ENCODE data around the gene ABCA1. TPM values are rescaled to one million over a fixed set of nuclear protein-coding genes. Genes with fewer than 3 reads are reported as not detected.

ABCA1 gene
- total RNA-seq, 4 donors from 2014 or later = 4.9 to 23.8 (median 21.5) TPM

DNA sequence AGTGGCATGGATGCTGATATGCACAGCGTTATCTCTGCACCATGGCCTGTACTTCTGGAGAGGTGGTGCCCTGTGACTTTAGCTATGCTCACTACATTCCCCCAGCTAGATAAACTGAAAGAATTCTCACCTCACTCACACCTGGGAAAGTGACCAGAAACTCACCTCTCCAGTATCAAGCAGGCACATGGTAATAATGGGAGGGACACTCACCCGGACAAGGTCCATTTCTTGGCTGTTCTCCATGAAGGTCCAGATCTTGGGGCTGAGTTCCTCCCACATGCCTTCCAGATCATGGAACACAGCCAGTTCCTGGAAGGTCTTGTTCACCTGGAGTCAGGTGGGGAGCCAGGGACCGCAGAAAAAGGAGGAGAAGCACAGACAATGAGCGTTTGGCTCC is 91.2 kb downstream of the ABCA1 start:
- intact Hi-C loops (cut with DNase I; ENCODE audit: low total_unique reads) = no loop called here

GRCh38 chr9:104836235-104836634 is 91.7 kb downstream of the ABCA1 start:
- TF ChIP-seq, protein P1, sequence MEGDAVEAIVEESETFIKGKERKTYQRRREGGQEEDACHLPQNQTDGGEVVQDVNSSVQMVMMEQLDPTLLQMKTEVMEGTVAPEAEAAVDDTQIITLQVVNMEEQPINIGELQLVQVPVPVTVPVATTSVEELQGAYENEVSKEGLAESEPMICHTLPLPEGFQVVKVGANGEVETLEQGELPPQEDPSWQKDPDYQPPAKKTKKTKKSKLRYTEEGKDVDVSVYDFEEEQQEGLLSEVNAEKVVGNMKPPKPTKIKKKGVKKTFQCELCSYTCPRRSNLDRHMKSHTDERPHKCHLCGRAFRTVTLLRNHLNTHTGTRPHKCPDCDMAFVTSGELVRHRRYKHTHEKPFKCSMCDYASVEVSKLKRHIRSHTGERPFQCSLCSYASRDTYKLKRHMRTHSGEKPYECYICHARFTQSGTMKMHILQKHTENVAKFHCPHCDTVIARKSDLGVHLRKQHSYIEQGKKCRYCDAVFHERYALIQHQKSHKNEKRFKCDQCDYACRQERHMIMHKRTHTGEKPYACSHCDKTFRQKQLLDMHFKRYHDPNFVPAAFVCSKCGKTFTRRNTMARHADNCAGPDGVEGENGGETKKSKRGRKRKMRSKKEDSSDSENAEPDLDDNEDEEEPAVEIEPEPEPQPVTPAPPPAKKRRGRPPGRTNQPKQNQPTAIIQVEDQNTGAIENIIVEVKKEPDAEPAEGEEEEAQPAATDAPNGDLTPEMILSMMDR (IDR thresholded peaks at IDR 0.05 in 4 of 5, conservative IDR thresholded peaks at IDR 0.05 in 1 of 5) = no peak
- TF ChIP-seq POLR2A (IDR thresholded peaks at IDR 0.05) = no peak
- H3K4me3 ChIP-seq = no peak overlapping the region
- H3K9me3 ChIP-seq = no peaks in the 10 kb centered on the region
- in situ Hi-C loops (cut with MboI; ENCODE audit: low sequenced_read_pairs in 4 of 4) = no loop called here
- intact Hi-C loops (cut with DNase I; ENCODE audit: low total_unique reads) = no loop called here
- peaks cover 3 to 79% of the 10 kb centered on the region in 2 donors for H3K36me3 ChIP-seq
- H3K27ac ChIP-seq = peak overlapping the region in 1 of 4 donors; percentile 18
- no peak for DNase-seq
- H3K27me3 ChIP-seq = no peaks in the 10 kb centered on the region
- H3K4me1 ChIP-seq = no peaks in the 10 kb centered on the region
- no peak for ATAC-seq

More for the DNA sequence above, 91.2 kb downstream of the ABCA1 start:
- no peak overlapping the region for H3K27ac ChIP-seq
- in situ Hi-C loops (cut with MboI; ENCODE audit: low sequenced_read_pairs in 4 of 4) = no loop called here
- H3K9me3 ChIP-seq = no peaks in the 10 kb centered on the region
- no peaks in the 10 kb centered on the region for H3K27me3 ChIP-seq
- TF ChIP-seq POLR2A (IDR thresholded peaks at IDR 0.05) = no peak
- TF ChIP-seq, protein P1 (IDR thresholded peaks at IDR 0.05 in 4 of 5, conservative IDR thresholded peaks at IDR 0.05 in 1 of 5) = no peak
- no peak overlapping the region for H3K4me3 ChIP-seq
- H3K36me3 ChIP-seq = peaks cover 3 to 74% of the 10 kb centered on the region in 2 donors
- ATAC-seq (no peak), DNase-seq (no peak)
- no peaks in the 10 kb centered on the region for H3K4me1 ChIP-seq

GRCh38 chr9:104835161-104835560 is 92.8 kb downstream of the ABCA1 start:
- no peaks in the 10 kb centered on the region for H3K4me1 ChIP-seq
- H3K27me3 ChIP-seq = no peaks in the 10 kb centered on the region
- no peak for ATAC-seq
- TF ChIP-seq, protein P1 (IDR thresholded peaks at IDR 0.05 in 4 of 5, conservative IDR thresholded peaks at IDR 0.05 in 1 of 5) = no peak
- no peak for TF ChIP-seq POLR2A (IDR thresholded peaks at IDR 0.05)
- DNase-seq = no peak
- peaks cover 3 to 81% of the 10 kb centered on the region in 2 donors for H3K36me3 ChIP-seq
- H3K4me3 ChIP-seq = no peak overlapping the region
- in situ Hi-C loops (cut with MboI; ENCODE audit: low sequenced_read_pairs in 4 of 4) (no loop called here), intact Hi-C loops (cut with DNase I; ENCODE audit: low total_unique reads) (no loop called here)
- H3K9me3 ChIP-seq = no peaks in the 10 kb centered on the region
- H3K27ac ChIP-seq = peak overlapping the region in 1 of 4 donors; percentile 18

DNA sequence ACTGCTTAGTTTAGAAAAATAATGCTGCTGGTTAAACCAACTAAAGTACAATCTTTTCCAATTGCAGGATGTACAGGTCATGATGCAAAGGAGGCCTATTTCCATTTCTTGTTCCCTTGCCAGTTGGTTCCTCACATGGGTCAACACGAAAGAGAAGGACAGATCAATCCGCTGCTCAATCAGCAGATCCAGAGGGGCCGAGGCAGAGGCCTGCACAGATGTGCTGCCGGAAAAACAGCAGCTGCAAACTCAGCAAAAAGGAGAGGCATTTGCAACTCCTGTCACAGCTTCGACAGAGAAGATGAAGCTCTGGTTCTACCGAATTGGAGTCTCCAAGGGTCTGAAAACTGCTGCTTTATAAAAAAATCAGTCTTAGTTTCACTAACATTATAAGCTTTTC is 94.3 kb downstream of the ABCA1 start:
- intact Hi-C loops (cut with DNase I; ENCODE audit: low total_unique reads) = no loop called here
- no peak overlapping the region for H3K27ac ChIP-seq
- H3K9me3 ChIP-seq = no peaks in the 10 kb centered on the region
- no peak for ATAC-seq
- no peak for DNase-seq
- in situ Hi-C loops (cut with MboI; ENCODE audit: low sequenced_read_pairs in 4 of 4) = no loop called here
- TF ChIP-seq, protein P1 (IDR thresholded peaks at IDR 0.05 in 4 of 5, conservative IDR thresholded peaks at IDR 0.05 in 1 of 5) = no peak
- TF ChIP-seq POLR2A (IDR thresholded peaks at IDR 0.05) = no peak
- no peak overlapping the region for H3K4me3 ChIP-seq
- no peaks in the 10 kb centered on the region for H3K27me3 ChIP-seq
- H3K36me3 ChIP-seq = peaks cover 3 to 81% of the 10 kb centered on the region in 2 donors
- no peaks in the 10 kb centered on the region for H3K4me1 ChIP-seq

DNA sequence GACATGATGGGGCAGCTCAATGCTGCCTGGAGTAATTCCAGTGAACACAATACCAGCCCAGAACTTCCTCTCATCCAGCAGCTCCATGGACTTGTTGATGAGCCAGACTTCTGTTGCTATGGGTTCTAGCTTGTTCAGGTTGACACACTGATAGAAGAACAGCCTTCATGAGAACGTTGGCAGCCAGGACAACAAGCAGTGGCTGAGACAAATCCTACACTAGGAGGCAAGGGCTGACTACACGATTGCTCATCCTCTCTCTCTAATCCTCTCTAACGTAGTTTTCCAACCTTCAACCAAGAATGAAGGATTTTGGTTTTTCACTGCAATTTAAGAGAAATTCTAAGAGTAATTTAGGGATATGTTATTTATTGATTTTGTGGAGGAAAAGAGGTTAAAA is 96.3 kb downstream of the ABCA1 start:
- H3K9me3 ChIP-seq = no peaks in the 10 kb centered on the region
- no peak overlapping the region for H3K4me3 ChIP-seq
- no peak for ATAC-seq
- in situ Hi-C loops (cut with MboI; ENCODE audit: low sequenced_read_pairs in 4 of 4) = no loop called here
- H3K4me1 ChIP-seq = peaks cover 11 to 15% of the 10 kb centered on the region in 2 donors
- TF ChIP-seq, protein P1 (IDR thresholded peaks at IDR 0.05 in 4 of 5, conservative IDR thresholded peaks at IDR 0.05 in 1 of 5) = no peak
- TF ChIP-seq POLR2A (IDR thresholded peaks at IDR 0.05) = no peak
- intact Hi-C loops (cut with DNase I; ENCODE audit: low total_unique reads) = no loop called here
- no peak overlapping the region for H3K27ac ChIP-seq
- H3K27me3 ChIP-seq = no peaks in the 10 kb centered on the region
- DNase-seq = no peak
- peaks cover 3 to 87% of the 10 kb centered on the region in 2 donors for H3K36me3 ChIP-seq
